LNCAP (cell line): Measurements from ENCODE around the gene TUBB4B.
A peak's percentile ranks its signal among the peaks of the same experiment; 100 is the strongest.

Experiments
- TF ChIP-seq, protein P1 (sequence below): fragments of 450-650 bp; IDR thresholded peaks from 2 replicates; pipeline ENCODE4 v1.5.1; 2017; ENCODE audit warnings: mild to moderate bottlenecking

TUBB4B gene

DNA sequence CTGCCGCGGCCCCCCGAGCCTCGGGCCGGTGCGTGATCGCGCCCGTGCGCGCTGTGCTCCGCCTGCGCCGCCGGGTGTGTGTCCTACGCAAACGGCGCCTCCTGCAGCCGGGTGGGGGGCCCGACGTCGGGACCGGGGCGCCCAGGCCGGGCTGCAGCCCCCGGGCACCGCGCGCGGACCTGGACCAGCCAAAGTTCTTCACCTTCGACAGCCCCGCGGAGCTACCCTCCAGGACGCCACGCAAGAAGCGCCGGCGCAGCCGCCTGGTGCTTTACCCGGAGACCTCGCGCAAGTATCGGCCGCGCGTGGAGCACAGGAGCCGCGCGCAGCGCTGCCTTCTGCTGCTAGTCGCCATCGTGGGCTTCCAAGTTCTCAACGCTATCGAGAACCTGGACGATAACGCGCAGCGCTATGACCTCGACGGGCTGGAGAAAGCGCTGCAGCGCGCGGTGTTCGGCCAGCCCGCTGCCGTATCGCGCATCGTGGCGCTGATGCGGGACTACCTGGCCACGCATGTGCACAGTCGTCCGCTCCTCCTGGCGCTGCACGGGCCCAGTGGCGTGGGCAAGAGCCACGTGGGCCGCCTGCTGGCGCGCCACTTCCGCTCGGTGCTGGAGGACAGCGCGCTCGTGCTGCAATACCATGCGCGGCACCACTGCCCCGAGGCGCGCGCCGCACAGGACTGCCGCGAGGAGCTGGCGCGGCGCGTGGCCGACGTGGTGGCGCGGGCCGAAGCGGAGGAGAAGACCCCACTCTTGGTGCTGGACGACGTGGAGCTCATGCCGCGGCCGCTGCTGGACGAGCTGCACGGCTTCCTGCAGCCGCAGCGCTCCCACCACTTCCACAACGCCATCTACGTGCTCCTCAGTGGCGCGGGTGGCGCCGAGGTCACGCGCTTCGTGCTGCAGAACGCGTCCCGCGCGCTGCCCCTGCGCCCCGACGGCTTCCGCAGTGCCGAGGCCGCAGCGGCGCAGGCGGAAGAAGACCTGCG is 37.9 kb downstream of the TUBB4B start:
- TF ChIP-seq, protein P1, sequence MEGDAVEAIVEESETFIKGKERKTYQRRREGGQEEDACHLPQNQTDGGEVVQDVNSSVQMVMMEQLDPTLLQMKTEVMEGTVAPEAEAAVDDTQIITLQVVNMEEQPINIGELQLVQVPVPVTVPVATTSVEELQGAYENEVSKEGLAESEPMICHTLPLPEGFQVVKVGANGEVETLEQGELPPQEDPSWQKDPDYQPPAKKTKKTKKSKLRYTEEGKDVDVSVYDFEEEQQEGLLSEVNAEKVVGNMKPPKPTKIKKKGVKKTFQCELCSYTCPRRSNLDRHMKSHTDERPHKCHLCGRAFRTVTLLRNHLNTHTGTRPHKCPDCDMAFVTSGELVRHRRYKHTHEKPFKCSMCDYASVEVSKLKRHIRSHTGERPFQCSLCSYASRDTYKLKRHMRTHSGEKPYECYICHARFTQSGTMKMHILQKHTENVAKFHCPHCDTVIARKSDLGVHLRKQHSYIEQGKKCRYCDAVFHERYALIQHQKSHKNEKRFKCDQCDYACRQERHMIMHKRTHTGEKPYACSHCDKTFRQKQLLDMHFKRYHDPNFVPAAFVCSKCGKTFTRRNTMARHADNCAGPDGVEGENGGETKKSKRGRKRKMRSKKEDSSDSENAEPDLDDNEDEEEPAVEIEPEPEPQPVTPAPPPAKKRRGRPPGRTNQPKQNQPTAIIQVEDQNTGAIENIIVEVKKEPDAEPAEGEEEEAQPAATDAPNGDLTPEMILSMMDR = no peak

DNA sequence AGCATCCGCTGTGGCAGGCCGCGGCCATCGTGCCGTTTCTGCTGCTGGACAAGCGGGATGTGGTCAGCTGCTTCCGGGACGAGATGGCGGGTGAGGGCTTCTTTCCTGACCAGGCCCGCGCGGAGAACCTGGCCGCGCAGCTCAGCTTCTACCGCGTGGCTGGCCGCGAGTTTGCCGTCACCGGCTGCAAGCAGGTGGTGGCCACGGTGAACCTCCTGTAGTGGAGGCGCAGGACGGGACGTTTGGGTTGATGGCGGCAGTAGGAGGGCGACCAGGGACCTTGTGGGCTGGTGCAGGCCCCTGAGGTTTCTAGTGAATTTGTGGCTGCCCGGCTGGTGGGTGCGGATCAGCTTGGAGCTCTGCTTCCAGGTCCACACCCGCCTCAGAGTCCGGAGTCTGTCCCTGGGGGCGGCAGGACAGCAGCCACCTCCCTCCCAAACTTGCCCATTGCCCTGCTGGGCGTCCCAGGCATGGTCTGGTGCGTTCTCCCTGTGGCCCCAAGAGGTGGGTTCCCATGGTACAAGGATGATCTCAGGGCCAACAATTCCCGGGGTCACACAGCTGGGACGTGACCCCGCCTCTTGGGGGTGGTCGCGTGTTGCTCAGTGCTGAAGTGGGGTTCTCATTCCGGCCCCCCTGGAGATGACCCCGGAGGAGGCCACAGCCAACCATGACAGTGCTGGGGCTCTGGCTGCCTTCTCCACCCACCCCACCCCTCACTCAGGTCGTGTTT is 38.8 kb downstream of the TUBB4B start:
- TF ChIP-seq, protein P1 = no peak

DNA sequence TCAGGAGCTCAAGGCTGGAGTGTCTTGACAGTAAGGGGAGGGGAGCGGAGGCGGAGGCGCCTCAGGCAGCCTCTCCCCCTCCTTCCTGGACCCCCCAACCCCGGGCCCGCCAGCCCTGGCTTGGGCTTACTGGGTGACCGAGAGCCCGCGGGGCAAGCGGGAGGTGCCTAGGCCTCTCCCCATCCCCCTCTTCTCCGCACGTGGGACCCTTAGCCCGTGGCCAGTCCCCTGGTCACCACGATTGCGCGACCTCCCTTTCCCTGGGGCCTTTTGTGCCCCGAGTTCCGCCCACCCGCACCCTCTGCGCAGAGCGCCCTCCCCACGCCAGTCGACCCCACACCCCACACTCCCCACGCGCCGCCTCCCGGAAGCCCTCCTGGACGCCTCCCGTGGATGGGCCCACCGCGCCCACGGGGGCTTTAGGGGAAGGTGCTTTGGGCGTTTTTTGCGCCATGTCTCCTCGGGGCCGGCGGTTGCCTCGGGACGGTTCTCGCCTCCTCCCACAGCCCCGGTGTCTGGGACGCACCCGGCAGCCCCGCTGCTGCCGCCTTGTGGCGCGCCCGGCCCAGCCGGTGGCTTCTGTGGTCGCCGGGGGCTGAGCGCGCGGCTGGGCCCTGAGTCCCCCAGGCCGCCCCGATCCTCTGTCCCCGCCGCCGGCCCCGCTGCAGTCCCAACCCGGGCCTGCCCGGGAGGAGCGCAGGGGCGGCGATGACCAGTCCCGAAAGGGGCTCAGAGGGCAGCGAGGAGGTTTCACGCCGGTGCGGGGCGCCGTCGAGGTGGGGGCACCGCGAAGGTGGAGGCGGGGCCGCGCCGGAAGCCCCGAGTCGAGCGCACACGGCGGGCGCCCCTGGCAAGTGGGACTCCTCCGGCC is 39.6 kb downstream of the TUBB4B start:
- TF ChIP-seq, protein P1 = no peak

DNA sequence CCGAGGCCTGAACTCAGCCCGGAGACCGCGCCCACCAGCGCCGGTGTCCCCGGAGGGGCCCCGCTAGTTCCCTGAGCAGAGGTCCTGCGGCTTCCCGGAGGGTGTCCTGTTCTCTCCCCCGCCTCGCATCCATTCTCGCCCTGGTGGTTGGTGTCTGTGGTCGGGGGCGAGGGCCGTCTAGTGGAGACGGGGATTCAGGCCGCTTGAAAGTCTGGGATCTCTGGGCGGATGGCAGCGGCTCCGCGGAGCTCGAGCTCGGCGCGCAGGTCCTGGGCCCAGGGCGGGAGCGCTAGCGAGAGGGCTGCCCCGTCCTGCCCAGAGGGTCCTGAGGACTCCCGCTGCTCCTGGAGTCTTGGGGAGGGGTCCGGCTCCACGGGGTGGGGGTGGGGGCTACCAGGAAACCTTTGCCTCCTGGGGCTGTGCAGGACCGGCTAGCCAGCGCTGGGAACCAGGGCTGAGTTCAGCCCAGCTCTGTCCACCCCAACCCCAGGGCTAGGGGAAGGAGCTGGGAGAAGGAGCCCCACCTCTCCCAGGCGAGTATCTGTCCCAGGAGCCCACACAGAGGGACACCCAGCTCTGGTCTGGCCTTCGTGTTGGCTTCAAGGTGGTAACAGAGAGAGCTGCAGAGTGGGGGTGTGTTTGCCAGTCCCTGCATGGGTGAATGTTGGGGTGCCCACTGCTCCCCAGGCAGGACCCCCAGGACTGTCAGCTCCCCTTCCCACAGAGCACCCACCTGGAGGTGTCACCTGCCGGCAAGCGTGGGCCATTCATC is 40.4 kb downstream of the TUBB4B start:
- TF ChIP-seq, protein P1 = no peak

DNA sequence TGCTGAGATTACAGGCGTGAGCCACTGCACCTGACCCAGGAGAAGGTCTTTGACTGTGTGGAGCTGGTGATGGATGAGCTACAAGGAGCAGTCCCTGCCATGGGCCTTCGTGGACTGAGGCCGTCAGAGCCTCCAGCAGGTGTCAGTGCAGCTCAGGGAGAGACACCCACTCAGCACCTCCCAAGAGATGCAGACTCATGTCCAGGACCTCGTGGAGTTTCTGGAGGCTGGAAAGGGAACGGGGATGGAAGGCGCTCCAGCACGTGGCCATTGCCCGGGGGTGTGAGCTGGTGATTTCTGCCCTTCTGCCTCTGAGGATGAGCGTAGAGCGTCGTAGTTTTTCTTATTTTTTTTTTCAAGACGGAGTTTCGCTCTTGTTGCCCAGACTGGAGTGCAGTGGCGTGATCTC is 45.9 kb downstream of the TUBB4B start:
- TF ChIP-seq, protein P1 = peak; percentile 73

DNA sequence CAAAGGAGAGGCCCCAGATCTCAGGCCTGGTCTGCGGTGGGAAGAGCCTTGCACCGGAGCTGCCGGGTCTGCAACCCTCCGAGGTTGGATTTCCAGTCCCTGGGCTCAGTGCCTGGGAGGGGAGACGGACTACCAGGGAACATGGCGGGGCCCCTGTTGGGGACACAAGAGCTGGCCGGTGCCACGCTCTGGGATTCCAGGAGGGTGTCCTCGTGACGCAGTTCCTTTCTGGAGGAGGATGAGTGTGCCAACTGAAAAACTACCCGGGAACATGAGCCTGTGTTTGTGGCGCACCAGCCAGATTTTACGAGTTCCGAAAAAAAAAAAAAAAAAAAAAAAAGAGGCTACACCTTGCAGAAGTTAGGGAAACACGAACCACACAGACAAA is 52.0 kb downstream of the TUBB4B start:
- TF ChIP-seq, protein P1 = no peak
